Fibroblast of lung (primary cell): ENCODE data around the gene RASL11B. TPM values are rescaled to one million over a fixed set of nuclear protein-coding genes. Genes with fewer than 3 reads are reported as not detected.
A peak's percentile ranks its signal among the peaks of the same experiment; 100 is the strongest.

Source experiments
- DNase-seq, 2 donors: peaks; one replicate each; pipeline versions ENCODE4 v3.0.0 to v3.0.0-alpha.2; 2010; ENCODE audit warnings: low read depth in 2 of 2
- H2AFZ ChIP-seq: 2 replicates; pipeline ENCODE4 v1.5.1; 2012; ENCODE audit warnings: low read length, control low read depth, inconsistent platforms
- H3K27ac ChIP-seq: 2 replicates; pipeline ENCODE4 v1.5.1; 2011; ENCODE audit warnings: low read length, control low read depth; ENCODE audit not compliant: insufficient read depth
- H3K27me3 ChIP-seq: 2 replicates; pipeline ENCODE4 v1.5.1; 2011; ENCODE audit warnings: mild to moderate bottlenecking, low read length; ENCODE audit not compliant: control insufficient read depth, insufficient read depth
- H3K36me3 ChIP-seq: 2 replicates; pipeline ENCODE4 v1.5.1; 2011; ENCODE audit warnings: low read length; ENCODE audit not compliant: control insufficient read depth, insufficient read depth
- H3K4me1 ChIP-seq: 2 replicates; pipeline ENCODE4 v1.5.1; 2011; ENCODE audit warnings: low read length; ENCODE audit not compliant: control insufficient read depth, insufficient read depth; ENCODE audit errors: extremely low read depth
- H3K4me2 ChIP-seq: 2 replicates; pipeline ENCODE4 v1.5.1; 2011; ENCODE audit warnings: low read length, control low read depth; ENCODE audit not compliant: insufficient read depth; ENCODE audit errors: extremely low read depth
- H3K4me3 ChIP-seq, 4 experiments: fragments of 200-600 bp in 1 of 4; sonication (generic) in 1 of 4; replicated peaks in 1 of 4; 2 replicates each; pipeline ENCODE4 v1.5.1; 2011 to 2016; ENCODE audit warnings: low read length in 4 of 4, low read depth in 3 of 4, mild to moderate bottlenecking in 3 of 4, control low read depth in 2 of 4, inconsistent platforms in 1 of 4, mixed read lengths in 1 of 4; ENCODE audit not compliant: insufficient read depth in 1 of 4; ENCODE audit errors: control extremely low read depth in 1 of 4
- H3K79me2 ChIP-seq: 2 replicates; pipeline ENCODE4 v1.5.1; 2012; ENCODE audit warnings: mild to moderate bottlenecking, low read length, inconsistent platforms; ENCODE audit not compliant: control insufficient read depth, insufficient read depth
- H3K9ac ChIP-seq: 2 replicates; pipeline ENCODE4 v1.5.1; 2011; ENCODE audit warnings: mild to moderate bottlenecking, low read length, control low read depth; ENCODE audit not compliant: insufficient read depth
- H3K9me3 ChIP-seq: 2 replicates; pipeline ENCODE4 v1.5.1; 2012; ENCODE audit warnings: low read depth, low read length; ENCODE audit not compliant: control insufficient read depth, insufficient read depth
- H4K20me1 ChIP-seq: 2 replicates; pipeline ENCODE4 v1.5.1; 2011; ENCODE audit warnings: low read length; ENCODE audit not compliant: control insufficient read depth, insufficient read depth; ENCODE audit errors: extremely low read depth
- EZH2 ChIP-seq: IDR thresholded peaks from 2 replicates; pipeline ENCODE4 v1.5.1; 2012; ENCODE audit warnings: low read length, control low read depth, mild to moderate bottlenecking; ENCODE audit errors: missing control alignments
- polyA plus RNA-seq, 2 donors: library from polyadenylated mRNA; depleted of rRNA in 1 of 2; stranded (reverse) in 1 of 2; unstranded in 1 of 2; fragments of >200 nt; gene quantifications; 2 replicates each; pipeline ENCODE4 v1.2.1, GENCODE V29; 2011 to 2012; ENCODE audit warnings: missing spikeins in 1 of 2
- total RNA-seq: library from RNA; depleted of rRNA; stranded (reverse); fragments of >200 nt; gene quantifications from 2 replicates; pipeline ENCODE4 v1.2.1, GENCODE V29; 2014
- TF ChIP-seq, protein P1 (sequence below), 2 donors: IDR thresholded peaks in 1 of 2; conservative IDR thresholded peaks in 1 of 2; 1 replicate in 1 of 2; 2 replicates in 1 of 2; pipeline ENCODE4 v1.5.1; 2011 to 2012; ENCODE audit warnings: low read length in 2 of 2, control low read depth in 1 of 2, inconsistent platforms in 1 of 2, low read depth in 1 of 2, mild to moderate bottlenecking in 1 of 2

The RASL11B gene
- total and polyA plus RNA-seq, 2 donors (not counting 1 experiment from before 2014, with no cell fraction given): 2.1 to 15.2 TPM

DNA sequence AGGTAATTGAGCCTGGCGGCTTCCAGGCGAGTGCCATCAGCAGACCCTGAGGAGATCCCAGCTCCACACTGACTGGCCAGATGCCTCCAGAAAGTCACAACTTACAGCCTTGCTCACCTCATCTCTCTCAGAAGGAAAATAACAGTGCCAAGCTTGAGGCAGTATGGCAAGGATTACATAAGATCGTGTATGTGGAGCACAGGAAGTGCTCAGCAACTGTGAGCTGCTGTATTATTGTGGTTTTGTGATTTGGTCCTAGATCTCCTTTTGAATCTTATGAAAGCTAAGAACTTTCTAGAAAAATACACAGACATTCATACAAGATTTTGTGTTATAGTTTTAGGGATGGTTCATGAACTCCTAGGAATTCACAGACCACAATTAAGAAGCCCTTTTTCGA is 14.0 kb downstream of the RASL11B start:
- H4K20me1 ChIP-seq: no peaks in the 10 kb centered on the region
- TF ChIP-seq, protein P1, sequence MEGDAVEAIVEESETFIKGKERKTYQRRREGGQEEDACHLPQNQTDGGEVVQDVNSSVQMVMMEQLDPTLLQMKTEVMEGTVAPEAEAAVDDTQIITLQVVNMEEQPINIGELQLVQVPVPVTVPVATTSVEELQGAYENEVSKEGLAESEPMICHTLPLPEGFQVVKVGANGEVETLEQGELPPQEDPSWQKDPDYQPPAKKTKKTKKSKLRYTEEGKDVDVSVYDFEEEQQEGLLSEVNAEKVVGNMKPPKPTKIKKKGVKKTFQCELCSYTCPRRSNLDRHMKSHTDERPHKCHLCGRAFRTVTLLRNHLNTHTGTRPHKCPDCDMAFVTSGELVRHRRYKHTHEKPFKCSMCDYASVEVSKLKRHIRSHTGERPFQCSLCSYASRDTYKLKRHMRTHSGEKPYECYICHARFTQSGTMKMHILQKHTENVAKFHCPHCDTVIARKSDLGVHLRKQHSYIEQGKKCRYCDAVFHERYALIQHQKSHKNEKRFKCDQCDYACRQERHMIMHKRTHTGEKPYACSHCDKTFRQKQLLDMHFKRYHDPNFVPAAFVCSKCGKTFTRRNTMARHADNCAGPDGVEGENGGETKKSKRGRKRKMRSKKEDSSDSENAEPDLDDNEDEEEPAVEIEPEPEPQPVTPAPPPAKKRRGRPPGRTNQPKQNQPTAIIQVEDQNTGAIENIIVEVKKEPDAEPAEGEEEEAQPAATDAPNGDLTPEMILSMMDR (conservative IDR thresholded peaks at IDR 0.05 in 1 of 2, IDR thresholded peaks at IDR 0.05 in 1 of 2; ENCODE audit: low read depth in 1 of 2, low read length in 2 of 2): no peak
- TF ChIP-seq EZH2: no peak
- H3K9me3 ChIP-seq: no peaks in the 10 kb centered on the region
- H3K79me2 ChIP-seq: no peaks in the 10 kb centered on the region
- H3K27me3 ChIP-seq: no peaks in the 10 kb centered on the region
- no peak overlapping the region for H2AFZ ChIP-seq
- H3K27ac ChIP-seq: no peak overlapping the region
- H3K4me1 ChIP-seq: no peaks in the 10 kb centered on the region
- no peak overlapping the region for H3K9ac ChIP-seq
- no peak overlapping the region for H3K4me2 ChIP-seq
- H3K36me3 ChIP-seq: no peaks in the 10 kb centered on the region
- DNase-seq: no peak
- no peak overlapping the region for H3K4me3 ChIP-seq

- DNase-seq: no peak
- H3K36me3 ChIP-seq: no peaks in the 10 kb centered on the region
- H2AFZ ChIP-seq: no peak overlapping the region
- H3K4me1 ChIP-seq: no peaks in the 10 kb centered on the region
- H3K27me3 ChIP-seq: no peaks in the 10 kb centered on the region
- H3K9me3 ChIP-seq: no peaks in the 10 kb centered on the region
- no peak overlapping the region for H3K4me2 ChIP-seq
- TF ChIP-seq, protein P1 (conservative IDR thresholded peaks at IDR 0.05 in 1 of 2, IDR thresholded peaks at IDR 0.05 in 1 of 2; ENCODE audit: low read depth in 1 of 2, low read length in 2 of 2): no peak
- no peak for TF ChIP-seq EZH2
- H3K4me3 ChIP-seq: no peak overlapping the region
- H3K79me2 ChIP-seq: no peaks in the 10 kb centered on the region
- H3K9ac ChIP-seq: no peak overlapping the region
- no peaks in the 10 kb centered on the region for H4K20me1 ChIP-seq
- no peak overlapping the region for H3K27ac ChIP-seq
Measured at GRCh38 chr4:52877036-52877435, 14.9 kb downstream of the RASL11B start.

GRCh38 chr4:52877694-52878093 is 15.6 kb downstream of the RASL11B start:
- no peak for TF ChIP-seq EZH2
- TF ChIP-seq, protein P1 (conservative IDR thresholded peaks at IDR 0.05 in 1 of 2, IDR thresholded peaks at IDR 0.05 in 1 of 2; ENCODE audit: low read depth in 1 of 2, low read length in 2 of 2): no peak
- no peak overlapping the region for H3K27ac ChIP-seq
- no peak overlapping the region for H2AFZ ChIP-seq
- no peaks in the 10 kb centered on the region for H3K9me3 ChIP-seq
- H3K79me2 ChIP-seq: no peaks in the 10 kb centered on the region
- no peaks in the 10 kb centered on the region for H3K36me3 ChIP-seq
- H3K4me3 ChIP-seq: no peak overlapping the region
- DNase-seq: peak in 1 of 2 donors; percentile 34
- H4K20me1 ChIP-seq: no peaks in the 10 kb centered on the region
- H3K27me3 ChIP-seq: no peaks in the 10 kb centered on the region
- H3K4me1 ChIP-seq: no peaks in the 10 kb centered on the region
- no peak overlapping the region for H3K4me2 ChIP-seq
- no peak overlapping the region for H3K9ac ChIP-seq
